GM12865 (cell line): ENCODE measurements around the gene QPRT.
"Not testable (repeated sequence)": the region's sequence is repeated elsewhere in the genome, so short reads cannot be mapped to it uniquely, and the experiment has no call there.

Source experiments
- DNase-seq: peaks from one replicate; pipeline ENCODE4 v3.0.0; 2010; ENCODE audit warnings: low read depth
- H3K4me3 ChIP-seq: 2 replicates; pipeline ENCODE4 v1.5.1; 2011; ENCODE audit warnings: mild to moderate bottlenecking, low read depth, low read length, control low read depth
- TF ChIP-seq, protein P1 (sequence below): IDR thresholded peaks from 2 replicates; pipeline ENCODE4 v1.5.1; 2011; ENCODE audit warnings: low read length, control low read depth, low read depth, inconsistent platforms; ENCODE audit not compliant: insufficient read depth; ENCODE audit errors: missing control alignments

The QPRT gene

DNA sequence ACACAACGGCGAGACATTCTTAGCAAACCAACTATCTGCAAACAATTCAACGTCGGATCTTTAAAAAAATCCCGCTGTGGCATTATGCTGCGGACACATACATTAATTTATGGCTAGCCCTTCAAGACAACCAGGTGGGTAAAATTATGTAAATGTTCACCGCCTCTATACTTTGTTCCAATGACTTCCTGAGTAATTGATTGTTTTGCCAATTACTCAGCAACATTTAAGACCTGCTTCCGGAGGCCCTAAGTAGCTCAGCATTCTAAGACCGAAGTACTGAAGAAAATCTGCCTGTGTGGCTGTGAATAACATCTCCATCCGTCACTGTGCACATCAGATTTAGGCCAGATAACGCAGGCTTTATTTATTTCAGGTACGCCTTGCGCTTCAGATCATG lies 23.3 kb downstream of the QPRT start:
- TF ChIP-seq, protein P1, sequence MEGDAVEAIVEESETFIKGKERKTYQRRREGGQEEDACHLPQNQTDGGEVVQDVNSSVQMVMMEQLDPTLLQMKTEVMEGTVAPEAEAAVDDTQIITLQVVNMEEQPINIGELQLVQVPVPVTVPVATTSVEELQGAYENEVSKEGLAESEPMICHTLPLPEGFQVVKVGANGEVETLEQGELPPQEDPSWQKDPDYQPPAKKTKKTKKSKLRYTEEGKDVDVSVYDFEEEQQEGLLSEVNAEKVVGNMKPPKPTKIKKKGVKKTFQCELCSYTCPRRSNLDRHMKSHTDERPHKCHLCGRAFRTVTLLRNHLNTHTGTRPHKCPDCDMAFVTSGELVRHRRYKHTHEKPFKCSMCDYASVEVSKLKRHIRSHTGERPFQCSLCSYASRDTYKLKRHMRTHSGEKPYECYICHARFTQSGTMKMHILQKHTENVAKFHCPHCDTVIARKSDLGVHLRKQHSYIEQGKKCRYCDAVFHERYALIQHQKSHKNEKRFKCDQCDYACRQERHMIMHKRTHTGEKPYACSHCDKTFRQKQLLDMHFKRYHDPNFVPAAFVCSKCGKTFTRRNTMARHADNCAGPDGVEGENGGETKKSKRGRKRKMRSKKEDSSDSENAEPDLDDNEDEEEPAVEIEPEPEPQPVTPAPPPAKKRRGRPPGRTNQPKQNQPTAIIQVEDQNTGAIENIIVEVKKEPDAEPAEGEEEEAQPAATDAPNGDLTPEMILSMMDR, result no peak
- peak overlapping the region; percentile 24 for H3K4me3 ChIP-seq
- DNase-seq, result peak; percentile 75

DNA sequence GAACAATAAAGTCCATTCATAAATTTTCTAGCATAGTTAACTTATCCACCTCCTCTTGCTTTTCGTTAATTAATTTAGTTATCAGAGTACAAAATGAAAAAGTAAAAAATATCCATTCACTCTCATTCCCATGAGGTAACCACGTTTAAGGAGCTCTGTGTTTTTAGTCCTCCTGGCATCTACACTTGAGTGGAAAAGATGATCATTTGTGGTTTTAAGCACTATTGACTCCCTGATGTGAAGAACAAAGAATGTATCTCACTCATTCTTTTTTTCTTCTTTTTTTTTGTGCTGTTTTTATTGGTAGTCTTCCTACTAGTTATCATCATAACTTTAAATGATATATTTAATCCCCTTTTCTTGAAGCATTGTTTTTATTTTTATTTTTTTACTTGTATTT lies 26.1 kb downstream of the QPRT start:
- H3K4me3 ChIP-seq, result no peak overlapping the region
- DNase-seq, result no peak
- TF ChIP-seq, protein P1, result no peak

DNA sequence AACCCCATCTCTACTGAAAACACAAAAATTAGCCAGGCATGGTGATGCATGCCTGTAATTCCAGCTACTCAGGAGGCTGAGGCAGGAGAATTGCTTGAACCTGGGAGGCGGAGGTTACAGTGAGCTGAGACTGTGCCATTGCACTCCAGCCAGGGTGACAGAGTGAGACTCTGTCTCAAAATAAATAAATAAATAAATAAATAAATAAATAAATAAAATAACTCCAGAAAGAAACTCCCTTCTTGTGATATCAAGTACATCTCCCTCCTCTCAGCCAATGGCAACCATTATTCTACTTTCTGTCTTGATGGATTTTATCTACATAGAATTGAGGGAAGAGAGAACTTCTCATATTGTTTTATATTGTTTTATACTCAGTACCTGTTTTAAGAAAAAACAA lies 28.2 kb downstream of the QPRT start:
- H3K4me3 ChIP-seq, DNase-seq: not testable (repeated sequence)

DNA sequence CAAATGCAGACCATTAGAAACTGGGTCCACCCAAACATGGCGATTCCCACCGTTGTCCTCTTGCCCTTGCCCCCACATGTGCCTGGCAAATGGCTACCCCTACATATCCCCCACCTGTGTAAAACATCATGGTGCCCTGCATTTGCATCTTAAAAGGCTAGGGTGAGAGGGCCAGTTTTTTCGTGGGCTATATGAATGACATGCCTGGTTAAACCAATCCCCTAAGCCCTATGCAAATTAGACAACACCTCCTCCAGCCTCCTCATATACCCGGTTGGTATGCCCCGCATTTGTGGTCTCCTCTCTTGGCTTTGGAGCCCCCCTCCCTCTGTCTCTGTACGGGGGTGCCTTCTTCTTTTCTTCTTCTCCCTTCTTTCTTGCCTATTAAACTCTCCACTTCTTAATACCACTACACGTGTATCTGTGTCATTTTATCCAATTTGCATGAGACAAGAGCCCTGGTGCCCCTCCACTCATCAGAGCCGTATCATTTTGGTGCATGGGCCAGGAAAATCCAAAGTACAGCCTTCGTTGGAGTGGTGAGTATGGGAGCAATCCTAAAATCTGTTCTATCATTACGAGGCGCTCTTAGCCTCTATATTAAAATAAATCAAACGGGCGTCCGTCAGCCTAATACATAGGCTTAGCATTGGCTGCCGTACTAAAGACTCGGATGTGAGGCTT lies 30.1 kb downstream of the QPRT start:
- DNase-seq, result no peak
- no peak overlapping the region for H3K4me3 ChIP-seq
- TF ChIP-seq, protein P1, result no peak

DNA sequence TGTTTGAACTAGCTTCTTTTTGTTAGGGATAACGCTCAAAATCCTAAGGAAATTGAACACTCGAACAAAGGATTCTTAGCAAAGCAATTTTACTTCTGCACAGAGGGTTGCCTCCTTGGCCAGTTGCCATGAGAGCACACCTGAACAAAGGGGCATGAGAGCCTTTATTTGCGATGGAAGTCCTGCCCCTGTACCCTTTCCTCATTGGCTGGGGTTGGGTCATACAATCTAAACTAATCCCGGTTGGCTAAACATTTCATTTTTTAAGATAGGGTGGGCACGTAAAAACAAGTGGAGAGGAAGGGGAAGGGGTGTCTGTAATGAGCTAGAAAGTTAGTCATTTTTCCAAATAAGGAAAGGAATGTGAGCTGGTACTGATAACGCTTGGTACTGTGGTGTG lies 30.7 kb downstream of the QPRT start:
- not testable (repeated sequence) for DNase-seq, H3K4me3 ChIP-seq

DNA sequence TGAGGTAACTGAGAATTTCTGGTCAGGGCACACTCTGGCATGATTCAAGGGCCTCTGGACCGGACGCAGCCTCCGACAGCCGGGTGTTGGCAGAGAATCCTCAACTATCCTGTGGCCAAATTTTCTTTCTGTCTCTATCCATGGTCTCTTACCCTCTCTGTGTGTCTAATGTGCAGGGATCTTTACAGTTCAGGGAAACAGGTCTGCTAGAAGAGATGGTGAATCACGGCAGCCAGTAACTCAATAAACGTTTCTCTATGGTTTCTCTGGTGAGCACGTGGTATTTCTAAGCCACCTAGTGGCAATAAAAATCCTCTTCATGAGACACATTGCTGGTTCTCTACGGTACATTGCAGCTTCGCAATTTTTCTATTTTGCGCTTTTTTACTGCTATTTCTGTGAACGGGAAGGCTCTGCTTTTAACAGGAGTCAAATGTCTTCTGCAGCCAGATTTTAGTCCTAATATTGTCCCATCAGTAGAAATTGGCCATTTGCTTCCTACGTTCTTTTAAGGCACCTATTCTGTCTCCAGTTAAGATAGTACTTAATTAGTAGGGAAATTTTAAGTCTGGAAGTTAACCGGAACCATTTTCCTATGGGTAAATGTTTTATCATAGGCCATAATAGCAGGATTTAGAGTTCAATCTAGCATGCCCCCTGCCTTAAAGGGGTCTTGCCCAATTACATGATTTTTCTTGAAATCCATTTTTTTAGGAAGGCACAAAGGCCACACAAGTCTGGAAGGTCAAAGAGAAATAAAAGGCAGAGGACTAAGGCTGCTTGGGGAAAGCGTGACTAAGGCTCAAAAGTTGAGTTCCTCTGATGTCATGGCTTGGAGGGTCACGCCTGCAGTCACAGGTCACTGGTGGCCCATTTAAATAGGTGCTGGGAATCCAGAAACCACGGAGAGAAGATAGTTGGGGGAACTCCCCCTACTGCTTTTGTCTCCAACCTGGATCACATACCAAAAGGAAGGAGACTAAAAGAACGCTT lies 31.5 kb downstream of the QPRT start:
- H3K4me3 ChIP-seq, result no peak overlapping the region
- DNase-seq, result peak; percentile 77

DNA sequence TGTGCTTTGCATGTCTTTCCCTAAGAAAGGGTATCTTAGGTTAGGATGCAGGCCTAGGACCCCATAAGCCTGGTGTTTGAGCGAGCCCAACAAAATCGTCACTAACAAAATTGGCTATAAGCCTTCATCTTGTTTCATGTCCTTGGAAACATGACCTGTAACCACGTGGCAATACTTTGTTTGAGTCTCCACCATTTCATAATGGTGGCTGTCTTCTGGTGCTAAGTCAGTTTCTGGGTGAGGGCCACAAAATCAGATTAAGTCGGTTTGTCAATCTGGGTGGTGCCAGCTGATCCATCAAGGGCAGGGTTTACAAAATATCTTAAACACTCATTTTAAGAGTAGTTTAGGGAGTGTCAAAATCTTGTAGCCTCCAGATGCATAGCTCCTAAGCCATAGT lies 33.8 kb downstream of the QPRT start:
- no peak for DNase-seq
- TF ChIP-seq, protein P1, result no peak
- H3K4me3 ChIP-seq, result no peak overlapping the region

More for the DNA sequence above, 31.5 kb downstream of the QPRT start:
- TF ChIP-seq, protein P1, result peak; percentile 58
